Natural killer cell (primary cell): ENCODE measurements around the gene TMEM120B. TPM values are rescaled to one million over a fixed set of nuclear protein-coding genes. Genes with fewer than 3 reads are reported as not detected.

ENCODE experiments used
- ATAC-seq, 3 donors: fragments of 150-1000 bp in 2 of 3; fragments of 200-7000 bp in 1 of 3; cut with Tn5 transposase; 1 replicate in 1 of 3; 2 replicates in 2 of 3; pipeline ENCODE4 v1.10.0; 2021; ENCODE audit warnings: mild to moderate bottlenecking in 2 of 3, moderate library complexity in 2 of 3
- DNase-seq, 2 donors: peaks; one replicate each; pipeline versions ENCODE4 v3.0.0 to v3.0.0-alpha.2; 2013 to 2021; ENCODE audit warnings: mixed read lengths in 1 of 2
- H3K27ac ChIP-seq: one replicate; pipeline ENCODE4 v1.5.1; 2013; ENCODE audit warnings: mild to moderate bottlenecking, low read length
- H3K27me3 ChIP-seq: one replicate; pipeline ENCODE4 v1.6.1; 2013; ENCODE audit warnings: low read length; ENCODE audit not compliant: control insufficient read depth, insufficient read depth
- H3K36me3 ChIP-seq: one replicate; pipeline ENCODE4 v1.6.1; 2013; ENCODE audit warnings: low read length; ENCODE audit not compliant: control insufficient read depth, insufficient read depth
- H3K4me1 ChIP-seq: one replicate; pipeline ENCODE4 v1.6.1; 2013; ENCODE audit warnings: low read length; ENCODE audit not compliant: control insufficient read depth, insufficient read depth
- H3K4me3 ChIP-seq: one replicate; pipeline ENCODE4 v1.5.1; 2013; ENCODE audit warnings: low read length
- H3K9me3 ChIP-seq: one replicate; pipeline ENCODE4 v1.6.1; 2013; ENCODE audit warnings: low read length; ENCODE audit not compliant: control insufficient read depth, insufficient read depth
- H3K27ac Mint-ChIP-seq, 2 donors: one replicate each; pipeline ENCODE4 v1.8.0; 2022; ENCODE audit warnings: mild to moderate bottlenecking in 2 of 2, mixed read lengths in 2 of 2, moderate library complexity in 1 of 2
- H3K27me3 Mint-ChIP-seq, 2 donors: one replicate each; pipeline ENCODE4 v1.8.0; 2022; ENCODE audit warnings: low read depth in 2 of 2, mixed read lengths in 2 of 2
- H3K36me3 Mint-ChIP-seq: one replicate; pipeline ENCODE4 v1.8.0; 2022; ENCODE audit warnings: mixed read lengths
- H3K4me1 Mint-ChIP-seq, 2 donors: one replicate each; pipeline ENCODE4 v1.8.0; 2022; ENCODE audit warnings: mixed read lengths in 2 of 2
- H3K4me3 Mint-ChIP-seq: one replicate; pipeline ENCODE4 v1.8.0; 2022; ENCODE audit warnings: mild to moderate bottlenecking, moderate library complexity, mixed read lengths
- H3K9me3 Mint-ChIP-seq, 2 donors: one replicate each; pipeline ENCODE4 v1.8.0; 2022; ENCODE audit warnings: mixed read lengths in 2 of 2
- CTCF ChIP-seq: fragments of 200-600 bp; IDR thresholded peaks from one replicate; pipeline ENCODE4 v1.8.0; 2022; ENCODE audit warnings: antibody characterized with exemption
- WGBS: methylation state at CpG from one replicate; pipeline ENCODE4 v1.1.7; 2013; ENCODE audit warnings: missing lambda C conversion rate; ENCODE audit not compliant: insufficient coverage; 5-methylcytosine and 5-hydroxymethylcytosine counted together
- intact Hi-C: fragments of 100-400 bp; cut with micrococcal nuclease; formaldehyde crosslinking; loops from one replicate; pipeline ENCODE4 v1.14.2; 2022
- total RNA-seq, 4 donors: library from RNA; stranded (reverse); fragments of 120-200 nt in 1 of 4; gene quantifications; one replicate each; pipeline versions ENCODE4 v1.2.3 to v1.2.4, GENCODE V29; 2013 to 2022

Gene TMEM120B
- total RNA-seq, 3 donors from 2014 or later (not counting 1 experiment from before 2014, with no cell fraction given) = 6.3 to 8.4 (median 7.9) TPM

- WGBS = 96% methylated on average over 5 of the region's 5 CpGs
- H3K27ac Mint-ChIP-seq = no peak overlapping the region
- no peak for TF ChIP-seq CTCF
- Histone ChIP-seq H3K27ac (no peak overlapping the region), H3K9me3 (no peaks in the 10 kb centered on the region), H3K4me3 (no peak overlapping the region), H3K4me1 (no peaks in the 10 kb centered on the region), H3K27me3 (no peaks in the 10 kb centered on the region), H3K36me3 (no peaks in the 10 kb centered on the region)
- no peak overlapping the region for H3K4me3 Mint-ChIP-seq
- no peaks in the 10 kb centered on the region for H3K9me3 Mint-ChIP-seq
- ATAC-seq (no peak), DNase-seq (no peak)
- intact Hi-C loops = no loop called here
- no peaks in the 10 kb centered on the region for H3K4me1 Mint-ChIP-seq
- H3K36me3 Mint-ChIP-seq = no peaks in the 10 kb centered on the region
- H3K27me3 Mint-ChIP-seq = no peaks in the 10 kb centered on the region
Observed at GRCh38 chr12:121720762-121721161, 8.2 kb downstream of the TMEM120B start.

GRCh38 chr12:121722511-121722910, 10.0 kb downstream of the TMEM120B start:
- H3K9me3 ChIP-seq = no peaks in the 10 kb centered on the region
- no peak for ATAC-seq
- TF ChIP-seq CTCF = no peak

GRCh38 chr12:121723200-121723599, 10.6 kb downstream of the TMEM120B start:
- Mint-ChIP-seq H3K9me3 (no peaks in the 10 kb centered on the region), H3K27me3 (no peaks in the 10 kb centered on the region), H3K4me3 (no peak overlapping the region), H3K4me1 (no peaks in the 10 kb centered on the region), H3K36me3 (no peaks in the 10 kb centered on the region), H3K27ac (no peak overlapping the region)
- WGBS = 95% methylated on average over 3 of the region's 4 CpGs
- peak in 1 of 3 donors; percentile 17 for ATAC-seq
- H3K9me3 ChIP-seq = no peaks in the 10 kb centered on the region
- no peaks in the 10 kb centered on the region for H3K4me1 ChIP-seq
- no peak overlapping the region for H3K4me3 ChIP-seq
- H3K36me3 ChIP-seq = no peaks in the 10 kb centered on the region
- no peak for DNase-seq
- intact Hi-C loops = no loop called here
- no peaks in the 10 kb centered on the region for H3K27me3 ChIP-seq
- H3K27ac ChIP-seq = no peak overlapping the region
- TF ChIP-seq CTCF = no peak

More at GRCh38 chr12:121722511-121722910, 10.0 kb downstream of the TMEM120B start:
- intact Hi-C loops = no loop called here
- Mint-ChIP-seq H3K4me1 (no peaks in the 10 kb centered on the region), H3K27me3 (no peaks in the 10 kb centered on the region), H3K27ac (no peak overlapping the region), H3K9me3 (no peaks in the 10 kb centered on the region), H3K36me3 (no peaks in the 10 kb centered on the region), H3K4me3 (no peak overlapping the region)
- no peaks in the 10 kb centered on the region for H3K27me3 ChIP-seq
- WGBS = 100% methylated on average over 1 of the region's 3 CpGs
- no peak for DNase-seq
- no peaks in the 10 kb centered on the region for H3K36me3 ChIP-seq
- H3K4me3 ChIP-seq = no peak overlapping the region
- H3K4me1 ChIP-seq = no peaks in the 10 kb centered on the region
- no peak overlapping the region for H3K27ac ChIP-seq

GRCh38 chr12:121724925-121725324, 12.4 kb downstream of the TMEM120B start:
- ATAC-seq = no peak
- Histone ChIP-seq H3K27ac (no peak overlapping the region), H3K36me3 (no peaks in the 10 kb centered on the region), H3K9me3 (no peaks in the 10 kb centered on the region), H3K4me1 (no peaks in the 10 kb centered on the region), H3K4me3 (no peak overlapping the region), H3K27me3 (no peaks in the 10 kb centered on the region)
- Mint-ChIP-seq H3K36me3 (no peaks in the 10 kb centered on the region), H3K9me3 (no peaks in the 10 kb centered on the region), H3K4me3 (no peak overlapping the region), H3K27ac (no peak overlapping the region), H3K4me1 (no peaks in the 10 kb centered on the region), H3K27me3 (no peaks in the 10 kb centered on the region)
- intact Hi-C loops = no loop called here
- WGBS = 93% methylated on average over 1 of the region's 2 CpGs
- DNase-seq = no peak
- no peak for TF ChIP-seq CTCF
